ENCODE results near the gene NAMPT.
A peak's percentile ranks its signal among the peaks of the same experiment; 100 is the strongest.

The NAMPT gene

DNA sequence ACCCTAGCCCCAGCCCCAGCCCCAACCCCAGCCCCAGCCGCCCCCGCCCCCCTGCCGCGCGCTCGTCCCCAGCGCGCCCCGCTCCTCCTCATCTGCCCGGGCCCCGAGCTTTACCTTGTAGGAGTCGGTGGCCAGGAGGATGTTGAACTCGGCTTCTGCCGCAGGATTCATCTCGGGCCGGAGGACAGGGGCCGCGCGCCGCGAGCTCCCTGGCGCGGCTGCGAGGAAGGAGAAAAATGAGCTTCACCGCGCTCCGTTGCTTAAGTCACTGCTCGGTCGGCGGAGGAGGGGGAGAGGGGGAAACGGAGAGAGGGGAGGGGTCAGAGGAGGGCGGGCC, at the start of gene NAMPT:
Gene NAMPT, minus strand, starts transcription at position 270 of the 337 bp plus-strand sequence. Its CDS starts 99 bp downstream, at position 171.
- no peak for DNase-seq (ENCODE audit: low read depth)
- peak within 1 kb of the TSS; percentile 79 for H3K4me3 ChIP-seq (ENCODE audit: low read depth, low read length)
- TF ChIP-seq, protein P1, sequence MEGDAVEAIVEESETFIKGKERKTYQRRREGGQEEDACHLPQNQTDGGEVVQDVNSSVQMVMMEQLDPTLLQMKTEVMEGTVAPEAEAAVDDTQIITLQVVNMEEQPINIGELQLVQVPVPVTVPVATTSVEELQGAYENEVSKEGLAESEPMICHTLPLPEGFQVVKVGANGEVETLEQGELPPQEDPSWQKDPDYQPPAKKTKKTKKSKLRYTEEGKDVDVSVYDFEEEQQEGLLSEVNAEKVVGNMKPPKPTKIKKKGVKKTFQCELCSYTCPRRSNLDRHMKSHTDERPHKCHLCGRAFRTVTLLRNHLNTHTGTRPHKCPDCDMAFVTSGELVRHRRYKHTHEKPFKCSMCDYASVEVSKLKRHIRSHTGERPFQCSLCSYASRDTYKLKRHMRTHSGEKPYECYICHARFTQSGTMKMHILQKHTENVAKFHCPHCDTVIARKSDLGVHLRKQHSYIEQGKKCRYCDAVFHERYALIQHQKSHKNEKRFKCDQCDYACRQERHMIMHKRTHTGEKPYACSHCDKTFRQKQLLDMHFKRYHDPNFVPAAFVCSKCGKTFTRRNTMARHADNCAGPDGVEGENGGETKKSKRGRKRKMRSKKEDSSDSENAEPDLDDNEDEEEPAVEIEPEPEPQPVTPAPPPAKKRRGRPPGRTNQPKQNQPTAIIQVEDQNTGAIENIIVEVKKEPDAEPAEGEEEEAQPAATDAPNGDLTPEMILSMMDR (conservative IDR thresholded peaks at IDR 0.05; ENCODE audit: low read depth, low read length): no peak

DNA sequence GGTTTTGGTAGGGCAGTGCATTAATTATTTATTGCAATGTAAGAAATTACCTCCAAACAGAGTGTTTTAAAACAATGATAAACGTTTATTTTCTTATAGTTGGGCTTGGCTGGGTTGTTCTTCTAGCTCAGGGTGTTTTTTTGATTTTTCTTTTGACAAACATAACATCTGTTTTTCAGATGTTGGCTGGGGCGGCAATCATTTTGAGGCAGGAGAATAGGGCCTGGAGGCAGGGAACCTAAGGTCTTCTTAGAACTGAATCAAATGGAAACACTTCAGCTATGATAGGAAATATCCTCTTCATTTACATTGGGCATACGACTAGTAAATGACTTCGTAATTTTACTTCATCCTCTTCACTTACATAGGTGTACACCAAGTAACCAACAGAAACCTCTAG, 47.4 kb upstream of the NAMPT start:
- H3K4me3 ChIP-seq (ENCODE audit: low read depth, low read length): no peak overlapping the region

DNA sequence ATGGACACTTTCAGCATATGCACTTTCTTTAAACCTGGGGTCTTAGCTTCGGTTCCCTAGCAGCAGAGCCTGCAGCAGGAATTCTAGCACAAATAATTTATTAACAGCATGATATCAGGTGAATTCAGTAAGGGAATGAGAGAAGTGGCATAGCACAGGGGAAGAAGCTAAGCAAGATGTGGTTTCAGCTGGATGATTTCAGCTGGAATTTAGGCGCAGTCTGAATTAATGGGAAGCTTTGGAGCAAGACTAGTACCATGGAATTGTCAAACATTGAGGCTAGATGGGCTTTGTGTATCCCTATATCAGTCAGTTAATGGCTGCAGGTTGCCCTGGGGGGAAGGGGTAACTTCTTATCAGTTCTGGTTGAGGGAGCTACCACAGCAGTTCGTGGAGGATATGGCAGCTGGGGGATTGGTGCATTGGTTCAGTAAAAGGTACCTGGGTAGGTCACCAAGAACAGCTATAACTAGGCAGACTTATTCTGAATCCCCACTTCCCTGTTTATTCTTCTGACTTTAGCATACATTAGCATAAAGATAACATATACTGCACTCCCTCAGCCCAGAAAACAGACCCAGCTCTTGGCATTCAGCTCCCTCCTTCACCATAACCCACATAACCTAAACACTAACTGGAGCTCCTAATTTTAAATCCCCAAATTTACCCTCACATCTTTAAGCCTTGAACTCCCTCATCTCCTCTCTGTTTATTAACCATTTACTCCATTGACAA, 46.8 kb upstream of the NAMPT start:
- TF ChIP-seq, protein P1 (conservative IDR thresholded peaks at IDR 0.05; ENCODE audit: low read depth, low read length): no peak
- DNase-seq (ENCODE audit: low read depth): no peak
- no peak overlapping the region for H3K4me3 ChIP-seq (ENCODE audit: low read depth, low read length)

More for the DNA sequence above, 47.4 kb upstream of the NAMPT start:
- no peak for DNase-seq (ENCODE audit: low read depth)
- TF ChIP-seq, protein P1 (conservative IDR thresholded peaks at IDR 0.05; ENCODE audit: low read depth, low read length): no peak

DNA sequence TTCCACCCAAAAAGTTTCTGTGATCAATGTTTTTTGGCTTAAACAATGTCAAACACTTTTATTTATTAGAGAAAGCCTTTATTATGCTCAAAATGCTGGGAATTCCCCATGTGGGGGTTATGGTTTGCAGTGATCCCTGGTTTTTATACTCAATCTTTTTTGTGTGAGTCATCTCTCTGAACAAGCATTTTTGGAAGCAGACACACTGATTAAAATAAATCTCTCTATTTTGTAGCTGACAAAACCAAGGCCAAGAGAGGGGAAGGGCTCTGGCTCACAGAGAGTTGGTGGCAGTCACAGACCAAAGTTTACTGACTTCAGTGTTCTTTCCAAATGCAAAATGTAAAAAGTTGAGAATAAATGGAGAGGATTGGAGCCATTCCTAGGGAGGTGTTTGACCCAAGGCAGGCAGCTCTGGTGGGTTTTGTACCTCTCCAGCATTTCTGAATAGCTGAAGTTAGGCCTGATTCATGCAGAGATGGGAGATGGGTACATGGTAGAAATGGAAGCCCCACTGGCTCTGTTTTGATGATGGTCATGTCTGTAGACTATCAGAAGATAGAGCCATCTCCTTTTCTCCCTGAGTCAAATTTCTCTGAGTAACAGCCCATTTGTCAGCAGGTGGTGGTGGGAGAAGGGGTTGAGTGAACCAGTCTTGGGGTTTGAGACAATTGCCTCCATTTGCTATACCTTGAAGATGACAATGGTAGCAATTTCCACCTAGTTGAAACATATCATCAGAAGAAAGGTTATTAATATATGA, 45.4 kb upstream of the NAMPT start:
- peak; percentile 70 for DNase-seq (ENCODE audit: low read depth)
- no peak overlapping the region for H3K4me3 ChIP-seq (ENCODE audit: low read depth, low read length)
- TF ChIP-seq, protein P1 (conservative IDR thresholded peaks at IDR 0.05; ENCODE audit: low read depth, low read length): no peak

DNA sequence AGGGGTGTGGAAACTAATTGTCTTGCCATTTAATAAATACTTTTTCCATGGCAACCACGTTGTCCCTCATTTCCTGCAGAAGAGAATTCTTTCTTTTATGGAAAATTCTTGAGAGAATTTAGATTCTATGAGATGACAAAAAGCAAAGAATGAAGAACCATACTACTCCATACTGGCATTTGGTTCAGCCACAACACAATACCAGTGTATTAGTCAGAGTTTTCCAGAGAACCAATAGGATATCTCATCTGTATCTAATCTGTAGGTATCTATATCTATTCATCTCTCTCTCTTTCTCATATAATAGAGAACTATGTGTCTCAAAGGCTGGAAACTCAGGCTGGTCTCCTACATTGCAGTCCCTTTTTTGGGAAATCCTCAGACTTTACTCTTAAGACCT, 44.6 kb upstream of the NAMPT start:
- TF ChIP-seq, protein P1 (conservative IDR thresholded peaks at IDR 0.05; ENCODE audit: low read depth, low read length): no peak
- no peak overlapping the region for H3K4me3 ChIP-seq (ENCODE audit: low read depth, low read length)
- no peak for DNase-seq (ENCODE audit: low read depth)

DNA sequence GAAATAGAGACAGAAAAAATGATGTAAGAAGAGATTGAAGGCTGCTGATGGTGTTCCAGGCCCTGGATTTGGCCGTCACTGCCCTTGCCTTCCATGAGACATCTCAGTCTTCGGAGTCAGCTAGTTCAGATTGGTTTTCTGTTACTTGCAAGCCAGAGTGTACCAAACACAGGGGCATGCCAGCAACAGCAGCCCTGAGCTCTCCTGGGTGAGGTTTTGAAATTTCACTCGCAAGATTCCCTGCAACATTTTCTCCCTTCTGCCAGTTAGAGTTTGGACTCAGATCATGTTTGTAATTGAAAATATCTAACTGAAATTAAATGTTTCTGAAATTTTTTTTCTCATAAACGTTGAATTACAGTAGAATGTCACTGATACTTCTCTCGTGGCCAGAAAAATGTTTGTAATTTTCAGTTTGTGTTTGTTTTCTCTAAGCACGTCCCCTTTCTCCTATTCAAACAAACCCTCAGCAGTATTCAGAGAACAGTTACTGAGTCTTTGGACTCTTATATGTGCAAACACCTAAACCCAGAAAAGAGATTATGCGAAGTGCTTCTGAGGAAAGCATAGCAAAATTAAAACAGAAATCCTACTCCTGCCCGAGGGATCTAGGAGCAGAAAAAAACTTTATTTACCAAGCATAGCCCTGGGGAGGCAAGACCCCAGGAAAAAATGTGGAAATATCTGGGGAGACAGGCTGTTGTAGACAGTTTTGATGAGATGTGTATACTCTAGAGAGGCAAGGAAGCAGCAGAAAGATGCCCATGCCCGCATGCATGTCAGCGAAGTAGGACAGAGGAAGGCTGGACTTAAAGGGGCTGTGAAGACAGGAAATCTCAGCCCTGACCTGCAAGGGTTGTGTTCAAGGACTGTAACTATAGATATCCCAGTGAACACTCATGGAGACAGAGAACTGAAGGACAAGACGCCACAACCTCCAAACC, 43.0 kb upstream of the NAMPT start:
- no peak for DNase-seq (ENCODE audit: low read depth)
- no peak overlapping the region for H3K4me3 ChIP-seq (ENCODE audit: low read depth, low read length)
- TF ChIP-seq, protein P1 (conservative IDR thresholded peaks at IDR 0.05; ENCODE audit: low read depth, low read length): no peak
